ENCODE results near the gene EFNA2. TPM values are rescaled to one million over a fixed set of nuclear protein-coding genes. Genes with fewer than 3 reads are reported as not detected.

The EFNA2 gene
- polyA plus RNA-seq, 1 donor from 2014 or later = 10.3 TPM

GRCh38 chr19:1269478-1270212 lies 16.0 kb upstream of the EFNA2 start:
- Histone ChIP-seq H3K9me2 (ENCODE audit: insufficient read depth, low read length) (no peaks in the 10 kb centered on the region), H3K9ac (ENCODE audit: low read length) (peak overlapping the region; percentile 90), H2AFZ (ENCODE audit: low read depth, low read length) (no peak overlapping the region), H3K4me2 (ENCODE audit: low read length) (peak overlapping the region; percentile 99), H4K20me1 (ENCODE audit: insufficient read depth) (peaks cover 20% of the 10 kb centered on the region), H3K4me3 (ENCODE audit: low read length) (peak overlapping the region; percentile 71), H3K36me3 (ENCODE audit: insufficient read depth, low read length) (peaks cover 5% of the 10 kb centered on the region), H3K27ac (ENCODE audit: low read length) (peak overlapping the region; percentile 82), H3K79me2 (replicated peaks; ENCODE audit: insufficient read depth, low read length) (peaks cover 35% of the 10 kb centered on the region), H3K27me3 (ENCODE audit: insufficient read depth, low read depth, low read length) (no peaks in the 10 kb centered on the region), H3K9me3 (ENCODE audit: low read length) (no peaks in the 10 kb centered on the region), H3F3A (ENCODE audit: insufficient read depth, low read length, poor library complexity, severe bottlenecking) (no peaks in the 10 kb centered on the region)
- TF ChIP-seq EP300 (conservative IDR thresholded peaks at IDR 0.05; ENCODE audit: poor library complexity, severe bottlenecking) (peak; percentile 79), CTCF (IDR thresholded peaks at IDR 0.05; ENCODE audit: poor library complexity, severe bottlenecking) (no peak), POLR2AphosphoS5 (IDR thresholded peaks at IDR 0.05) (no peak), MXI1 (conservative IDR thresholded peaks at IDR 0.05; ENCODE audit: poor library complexity, severe bottlenecking) (peak; percentile 92), SMC3 (conservative IDR thresholded peaks at IDR 0.05; ENCODE audit: poor library complexity) (no peak), TAF1 (IDR thresholded peaks at IDR 0.05; ENCODE audit: low read depth) (no peak), EZH2 (IDR thresholded peaks at IDR 0.05; ENCODE audit: borderline replicate concordance, insufficient read depth, low read length, poor library complexity, severe bottlenecking) (no peak), RAD21 (conservative IDR thresholded peaks at IDR 0.05) (no peak)
- TF ChIP-seq, protein P1, sequence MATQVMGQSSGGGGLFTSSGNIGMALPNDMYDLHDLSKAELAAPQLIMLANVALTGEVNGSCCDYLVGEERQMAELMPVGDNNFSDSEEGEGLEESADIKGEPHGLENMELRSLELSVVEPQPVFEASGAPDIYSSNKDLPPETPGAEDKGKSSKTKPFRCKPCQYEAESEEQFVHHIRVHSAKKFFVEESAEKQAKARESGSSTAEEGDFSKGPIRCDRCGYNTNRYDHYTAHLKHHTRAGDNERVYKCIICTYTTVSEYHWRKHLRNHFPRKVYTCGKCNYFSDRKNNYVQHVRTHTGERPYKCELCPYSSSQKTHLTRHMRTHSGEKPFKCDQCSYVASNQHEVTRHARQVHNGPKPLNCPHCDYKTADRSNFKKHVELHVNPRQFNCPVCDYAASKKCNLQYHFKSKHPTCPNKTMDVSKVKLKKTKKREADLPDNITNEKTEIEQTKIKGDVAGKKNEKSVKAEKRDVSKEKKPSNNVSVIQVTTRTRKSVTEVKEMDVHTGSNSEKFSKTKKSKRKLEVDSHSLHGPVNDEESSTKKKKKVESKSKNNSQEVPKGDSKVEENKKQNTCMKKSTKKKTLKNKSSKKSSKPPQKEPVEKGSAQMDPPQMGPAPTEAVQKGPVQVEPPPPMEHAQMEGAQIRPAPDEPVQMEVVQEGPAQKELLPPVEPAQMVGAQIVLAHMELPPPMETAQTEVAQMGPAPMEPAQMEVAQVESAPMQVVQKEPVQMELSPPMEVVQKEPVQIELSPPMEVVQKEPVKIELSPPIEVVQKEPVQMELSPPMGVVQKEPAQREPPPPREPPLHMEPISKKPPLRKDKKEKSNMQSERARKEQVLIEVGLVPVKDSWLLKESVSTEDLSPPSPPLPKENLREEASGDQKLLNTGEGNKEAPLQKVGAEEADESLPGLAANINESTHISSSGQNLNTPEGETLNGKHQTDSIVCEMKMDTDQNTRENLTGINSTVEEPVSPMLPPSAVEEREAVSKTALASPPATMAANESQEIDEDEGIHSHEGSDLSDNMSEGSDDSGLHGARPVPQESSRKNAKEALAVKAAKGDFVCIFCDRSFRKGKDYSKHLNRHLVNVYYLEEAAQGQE (IDR thresholded peaks at IDR 0.05; ENCODE audit: borderline replicate concordance) = no peak

DNA sequence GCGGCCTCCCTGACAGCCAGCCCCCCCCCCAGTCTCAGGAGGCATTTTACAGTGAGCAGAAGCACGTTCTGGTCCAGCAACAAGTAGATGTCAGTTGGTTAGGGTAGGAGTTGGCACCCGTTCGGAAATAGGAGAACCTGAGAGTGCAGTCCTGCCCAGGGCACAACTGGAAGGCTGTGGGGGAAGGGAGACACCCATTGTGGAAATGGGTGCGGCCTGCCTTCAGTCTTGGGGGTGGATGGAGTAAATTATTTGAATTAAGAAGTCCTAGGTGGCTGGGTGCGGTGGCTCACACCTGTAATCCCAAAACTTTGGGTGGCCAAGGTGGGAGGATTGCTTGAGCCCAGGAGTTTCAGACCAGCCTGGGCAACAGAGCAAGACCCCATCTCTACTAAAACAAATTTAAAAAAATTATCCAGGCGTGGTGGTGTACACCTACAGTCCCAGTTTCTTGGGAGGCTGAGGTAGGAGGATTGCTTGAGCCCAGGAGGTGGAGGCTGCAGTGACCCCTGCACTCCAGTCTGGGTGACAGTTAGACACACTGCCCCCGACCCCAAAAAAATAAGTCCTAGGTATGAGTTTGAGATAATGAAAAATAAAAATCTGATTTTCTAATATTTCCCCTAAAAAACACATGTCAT lies 15.3 kb upstream of the EFNA2 start:
- peak overlapping the region; percentile 90 for H3K9ac ChIP-seq (ENCODE audit: low read length)
- peak overlapping the region; percentile 82 for H3K27ac ChIP-seq (ENCODE audit: low read length)
- no peaks in the 10 kb centered on the region for H3K9me2 ChIP-seq (ENCODE audit: insufficient read depth, low read length)
- H3K9me3 ChIP-seq (ENCODE audit: low read length) = no peaks in the 10 kb centered on the region
- H2AFZ ChIP-seq (ENCODE audit: low read depth, low read length) = no peak overlapping the region
- peaks cover 20% of the 10 kb centered on the region for H4K20me1 ChIP-seq (ENCODE audit: insufficient read depth)
- peak overlapping the region; percentile 71 for H3K4me3 ChIP-seq (ENCODE audit: low read length)
- no peak for TF ChIP-seq SMC3 (conservative IDR thresholded peaks at IDR 0.05; ENCODE audit: poor library complexity)
- TF ChIP-seq POLR2AphosphoS5 (IDR thresholded peaks at IDR 0.05) = no peak
- no peak for TF ChIP-seq EP300 (conservative IDR thresholded peaks at IDR 0.05; ENCODE audit: poor library complexity, severe bottlenecking)
- TF ChIP-seq CTCF (IDR thresholded peaks at IDR 0.05; ENCODE audit: poor library complexity, severe bottlenecking) = no peak
- no peak for TF ChIP-seq TAF1 (IDR thresholded peaks at IDR 0.05; ENCODE audit: low read depth)
- no peak for TF ChIP-seq EZH2 (IDR thresholded peaks at IDR 0.05; ENCODE audit: borderline replicate concordance, insufficient read depth, low read length, poor library complexity, severe bottlenecking)
- no peak for TF ChIP-seq MXI1 (conservative IDR thresholded peaks at IDR 0.05; ENCODE audit: poor library complexity, severe bottlenecking)
- no peak for TF ChIP-seq RAD21 (conservative IDR thresholded peaks at IDR 0.05)
- TF ChIP-seq, protein P1 (IDR thresholded peaks at IDR 0.05; ENCODE audit: borderline replicate concordance) = no peak
- H3K79me2 ChIP-seq (replicated peaks; ENCODE audit: insufficient read depth, low read length) = peaks cover 35% of the 10 kb centered on the region
- no peaks in the 10 kb centered on the region for H3K27me3 ChIP-seq (ENCODE audit: insufficient read depth, low read depth, low read length)
- H3K36me3 ChIP-seq (ENCODE audit: insufficient read depth, low read length) = peaks cover 5% of the 10 kb centered on the region
- no peaks in the 10 kb centered on the region for H3F3A ChIP-seq (ENCODE audit: insufficient read depth, low read length, poor library complexity, severe bottlenecking)
- H3K4me2 ChIP-seq (ENCODE audit: low read length) = peak overlapping the region; percentile 99
